RKO (cell line): ENCODE data around the gene DDA1.
A peak's percentile ranks its signal among the peaks of the same experiment; 100 is the strongest.

Experiments
- DNase-seq: peaks from one replicate; pipeline ENCODE4 v3.0.0-alpha.2; 2016; ENCODE audit warnings: low spot score

DDA1 gene

GRCh38 chr19:17330262-17331044 is 21.1 kb downstream of the DDA1 start:
- DNase-seq: no peak

GRCh38 chr19:17331045-17331558 is 21.7 kb downstream of the DDA1 start:
- no peak for DNase-seq

GRCh38 chr19:17332360-17332676 is 23.0 kb downstream of the DDA1 start:
- DNase-seq: no peak

GRCh38 chr19:17332677-17333581 is 23.6 kb downstream of the DDA1 start:
- peak; percentile 82 for DNase-seq

GRCh38 chr19:17333611-17334413 is 24.4 kb downstream of the DDA1 start:
- peak; percentile 90 for DNase-seq

- DNase-seq: peak; percentile 97
These were observed 25.3 kb downstream of the DDA1 start, which contains the start of gene ANO8 for GRCh38 chr19:17334414-17335409. ANO8 (minus strand) TSS chr19:17334855; CDS start chr19:17334670, 185 bp downstream.

GRCh38 chr19:17335575-17335974 is 26.2 kb downstream of the DDA1 start:
- no peak for DNase-seq

- DNase-seq: peak; percentile 100
These were observed 27.7 kb downstream of the DDA1 start, which contains the start of gene GTPBP3 for GRCh38 chr19:17336872-17337674. GTPBP3 (plus strand) TSS chr19:17337553; CDS start chr19:17337612, 59 bp downstream.

- peak; percentile 81 for DNase-seq
These were observed 28.5 kb downstream of the DDA1 start for GRCh38 chr19:17337675-17338432.

GRCh38 chr19:17338433-17339078 is 29.2 kb downstream of the DDA1 start:
- no peak for DNase-seq

- peak; percentile 41 for DNase-seq
These were observed 29.9 kb downstream of the DDA1 start for GRCh38 chr19:17339088-17339741.

GRCh38 chr19:17340302-17340870 is 31.0 kb downstream of the DDA1 start:
- DNase-seq: peak; percentile 46

GRCh38 chr19:17340871-17341357 is 31.6 kb downstream of the DDA1 start:
- DNase-seq: no peak

- DNase-seq: no peak
These were observed 32.0 kb downstream of the DDA1 start for GRCh38 chr19:17341386-17341785.

GRCh38 chr19:17341845-17342244 is 32.5 kb downstream of the DDA1 start:
- no peak for DNase-seq

- DNase-seq: peak; percentile 76
These were observed 36.8 kb downstream of the DDA1 start for GRCh38 chr19:17346109-17346671.

GRCh38 chr19:17347361-17347760 is 38.0 kb downstream of the DDA1 start:
- DNase-seq: no peak
